B cell (primary cell): ENCODE data around the gene MESD. TPM values are rescaled to one million over a fixed set of nuclear protein-coding genes. Genes with fewer than 3 reads are reported as not detected.

Experiments
- ATAC-seq: fragments of 200-7000 bp; cut with Tn5 transposase; one replicate; pipeline ENCODE4 v1.10.0; 2021; ENCODE audit warnings: low read depth, mild to moderate bottlenecking, moderate number of reproducible peaks, moderate library complexity
- CTCF ChIA-PET: fragments of 350-600 bp; sonication (Branson Sonifier 250); formaldehyde crosslinking; loops from one replicate; lab custom pipeline; 2021; ENCODE audit warnings: antibody characterized with exemption, inconsistent platforms; lab: Charles Lee
- POLR2A ChIA-PET: fragments of 350-600 bp; sonication (Branson Sonifier 250); formaldehyde crosslinking; loops from one replicate; lab custom pipeline; 2021; ENCODE audit warnings: antibody characterized with exemption; lab: Charles Lee
- DNase-seq: peaks from one replicate; pipeline ENCODE4 v3.0.0; 2013
- H2AFZ ChIP-seq: 2 replicates; pipeline ENCODE4 v1.6.1; 2012; ENCODE audit warnings: mild to moderate bottlenecking, low read depth, low read length; ENCODE audit not compliant: insufficient read depth, poor library complexity, severe bottlenecking
- H3K27ac ChIP-seq, 2 donors: 1 replicate in 1 of 2; 2 replicates in 1 of 2; pipeline ENCODE4 v1.5.1; 2012 to 2013; ENCODE audit warnings: low read length in 2 of 2, mild to moderate bottlenecking in 2 of 2, moderate library complexity in 1 of 2
- H3K27me3 ChIP-seq, 4 experiments: fragments of 200-600 bp in 1 of 4; sonication (generic) in 1 of 4; replicated peaks in 1 of 4; 1 replicate in 2 of 4; 2 replicates in 2 of 4; pipeline versions ENCODE4 v1.6.1 to v1.7.0; 2013 to 2016; ENCODE audit warnings: low read length in 3 of 4, mild to moderate bottlenecking in 2 of 4, mixed read lengths in 1 of 4, moderate library complexity in 1 of 4; ENCODE audit not compliant: insufficient read depth in 4 of 4, control insufficient read depth in 3 of 4; ENCODE audit errors: control extremely low read depth in 1 of 4
- H3K36me3 ChIP-seq, 2 experiments: replicated peaks in 1 of 2; 1 replicate in 1 of 2; 2 replicates in 1 of 2; pipeline versions ENCODE4 v1.6.1 to v1.7.1; 2013; ENCODE audit warnings: low read length in 1 of 2; ENCODE audit not compliant: insufficient read depth in 2 of 2, control insufficient read depth in 1 of 2; ENCODE audit errors: control extremely low read depth in 1 of 2, extremely low read depth in 1 of 2
- H3K4me1 ChIP-seq, 2 donors: fragments of 200-600 bp in 1 of 2; sonication (generic) in 1 of 2; 1 replicate in 1 of 2; 2 replicates in 1 of 2; pipeline versions ENCODE4 v1.5.1 to v1.6.1; 2013 to 2017; ENCODE audit warnings: low read length in 2 of 2; ENCODE audit not compliant: control insufficient read depth in 2 of 2, insufficient read depth in 2 of 2
- H3K4me2 ChIP-seq: replicated peaks from 2 replicates; pipeline ENCODE3; 2012; ENCODE audit warnings: mild to moderate bottlenecking, low read depth, low read length; ENCODE audit not compliant: poor library complexity, severe bottlenecking
- H3K4me3 ChIP-seq, 5 experiments: fragments of 200-600 bp in 1 of 5; sonication (generic) in 1 of 5; 1 replicate in 3 of 5; 2 replicates in 2 of 5; pipeline versions ENCODE4 v1.5.1 to v1.7.0; 2011 to 2016; ENCODE audit warnings: low read length in 4 of 5, mild to moderate bottlenecking in 4 of 5, low read depth in 2 of 5, control low read depth in 1 of 5, moderate library complexity in 1 of 5; ENCODE audit not compliant: insufficient read depth in 1 of 5; ENCODE audit errors: control extremely low read depth in 1 of 5, extremely low read depth in 1 of 5
- H3K79me2 ChIP-seq: fragments of 200-600 bp; sonication (generic); one replicate; pipeline ENCODE4 v1.6.0; 2016; ENCODE audit warnings: low read length; ENCODE audit not compliant: control insufficient read depth, insufficient read depth
- H3K9ac ChIP-seq: fragments of 200-600 bp; sonication (generic); 2 replicates; pipeline ENCODE4 v1.6.1; 2017; ENCODE audit warnings: mild to moderate bottlenecking, low read length, moderate library complexity
- H3K9me3 ChIP-seq, 3 donors: one replicate each; pipeline versions ENCODE4 v1.6.1 to v1.7.1; 2013; ENCODE audit warnings: low read length in 2 of 3; ENCODE audit not compliant: control insufficient read depth in 2 of 3, insufficient read depth in 1 of 3; ENCODE audit errors: control extremely low read depth in 1 of 3
- H4K20me1 ChIP-seq: 2 replicates; pipeline ENCODE4 v1.6.0; 2012; ENCODE audit warnings: mild to moderate bottlenecking, low read length; ENCODE audit not compliant: insufficient read depth, control insufficient read depth, poor library complexity, severe bottlenecking
- H3K27ac Mint-ChIP-seq: one replicate; pipeline ENCODE4 v1.8.0; 2021; ENCODE audit warnings: mixed read lengths
- H3K27me3 Mint-ChIP-seq: one replicate; pipeline ENCODE4 v1.8.0; 2021; ENCODE audit warnings: mixed read lengths
- H3K4me1 Mint-ChIP-seq: one replicate; pipeline ENCODE4 v1.8.0; 2021; ENCODE audit warnings: mixed read lengths
- H3K4me3 Mint-ChIP-seq: one replicate; pipeline ENCODE4 v1.8.0; 2021; ENCODE audit warnings: mixed read lengths
- H3K9me3 Mint-ChIP-seq: one replicate; pipeline ENCODE4 v1.8.0; 2022; ENCODE audit warnings: mixed read lengths; ENCODE audit not compliant: insufficient read depth
- EZH2 ChIP-seq: IDR thresholded peaks from 2 replicates; pipeline ENCODE4 v1.6.1; 2012; ENCODE audit warnings: borderline replicate concordance, low read depth, mild to moderate bottlenecking, moderate library complexity, low read length; ENCODE audit not compliant: insufficient read depth, poor library complexity, severe bottlenecking
- WGBS: methylation state at CpG from one replicate; pipeline ENCODE4 v1.1.5; 2013; ENCODE audit warnings: missing lambda C conversion rate; ENCODE audit not compliant: insufficient coverage; 5-methylcytosine and 5-hydroxymethylcytosine counted together
- intact Hi-C: fragments of 100-400 bp; cut with micrococcal nuclease; formaldehyde crosslinking; loops from one replicate; pipeline ENCODE4 v1.10.0; 2022
- polyA plus RNA-seq: library from polyadenylated mRNA; depleted of rRNA; stranded (reverse); fragments of >200 nt; gene quantifications from 2 replicates; pipeline ENCODE4 v1.2.3, GENCODE V29; 2012
- total RNA-seq, 2 donors: library from RNA; stranded (reverse); fragments of 120-200 nt in 1 of 2; gene quantifications; 1 replicate in 1 of 2; 2 replicates in 1 of 2; pipeline versions ENCODE4 v1.2.3 to v1.2.4, GENCODE V29; 2013 to 2022
- TF ChIP-seq, protein P1 (sequence below): fragments of 200-600 bp; IDR thresholded peaks from one replicate; pipeline ENCODE4 v1.8.0; 2022; ENCODE audit warnings: antibody characterized with exemption, mild to moderate bottlenecking

The MESD gene
- total and polyA plus RNA-seq, 2 donors (not counting 1 experiment from before 2014, with no cell fraction given), result 7.9 to 35.3 TPM

DNA sequence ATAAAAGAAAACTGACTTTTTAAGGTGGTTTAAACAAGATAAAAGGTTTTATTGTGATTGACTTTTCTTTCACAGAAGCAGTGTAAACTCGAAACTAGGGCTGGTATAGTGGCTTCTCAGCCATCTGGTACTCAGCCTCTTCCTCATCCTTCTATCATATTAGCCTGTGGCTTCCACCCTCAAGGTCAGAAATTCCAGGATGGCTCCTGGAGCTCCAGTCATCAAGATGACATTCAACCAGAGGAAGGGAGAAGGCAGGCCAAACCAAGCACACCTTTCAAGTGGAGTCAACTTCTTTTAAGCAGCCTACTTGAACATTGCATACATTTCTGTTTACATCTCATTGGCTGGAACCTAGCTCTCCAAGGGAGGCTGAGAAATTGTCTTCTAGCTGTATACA lies 1.3 kb upstream of the MESD start:
- intact Hi-C loops, result loop anchor here (10.0 kb wide), 1 partner anchor 296 kb away; the partner anchor contains the start of gene ABHD17C
- Mint-ChIP-seq H3K4me1 (peaks cover 43% of the 10 kb centered on the region), H3K27me3 (no peaks in the 10 kb centered on the region), H3K4me3 (peak overlapping the region; percentile 29), H3K27ac (no peak overlapping the region), H3K9me3 (no peaks in the 10 kb centered on the region)
- Histone ChIP-seq H3K36me3 (peaks cover 0 to 5% of the 10 kb centered on the region in 2 experiments), H3K9ac (no peak overlapping the region), H2AFZ (no peak overlapping the region), H3K27me3 (no peaks in the 10 kb centered on the region), H4K20me1 (peaks cover 7% of the 10 kb centered on the region), H3K27ac (no peak overlapping the region), H3K4me3 (no peak overlapping the region), H3K79me2 (peaks cover 34% of the 10 kb centered on the region), H3K4me2 (no peak overlapping the region), H3K9me3 (no peaks in the 10 kb centered on the region), H3K4me1 (peaks cover 24% of the 10 kb centered on the region in 2 donors)
- ChIA-PET POLR2A (interaction anchor here (1.0 to 1.9 kb wide), 2 partner anchors 9 to 11 kb away, joined by 3 to 6 read pairs; partner anchors contain the start of gene TLNRD1), CTCF (interaction anchor here (0.7 to 1.6 kb wide), 5 partner anchors 11 to 275 kb away, joined by 3 to 5 read pairs (median 3); no protein-coding TSS in a partner anchor)
- no peak for ATAC-seq
- TF ChIP-seq EZH2, result no peak
- TF ChIP-seq, protein P1, sequence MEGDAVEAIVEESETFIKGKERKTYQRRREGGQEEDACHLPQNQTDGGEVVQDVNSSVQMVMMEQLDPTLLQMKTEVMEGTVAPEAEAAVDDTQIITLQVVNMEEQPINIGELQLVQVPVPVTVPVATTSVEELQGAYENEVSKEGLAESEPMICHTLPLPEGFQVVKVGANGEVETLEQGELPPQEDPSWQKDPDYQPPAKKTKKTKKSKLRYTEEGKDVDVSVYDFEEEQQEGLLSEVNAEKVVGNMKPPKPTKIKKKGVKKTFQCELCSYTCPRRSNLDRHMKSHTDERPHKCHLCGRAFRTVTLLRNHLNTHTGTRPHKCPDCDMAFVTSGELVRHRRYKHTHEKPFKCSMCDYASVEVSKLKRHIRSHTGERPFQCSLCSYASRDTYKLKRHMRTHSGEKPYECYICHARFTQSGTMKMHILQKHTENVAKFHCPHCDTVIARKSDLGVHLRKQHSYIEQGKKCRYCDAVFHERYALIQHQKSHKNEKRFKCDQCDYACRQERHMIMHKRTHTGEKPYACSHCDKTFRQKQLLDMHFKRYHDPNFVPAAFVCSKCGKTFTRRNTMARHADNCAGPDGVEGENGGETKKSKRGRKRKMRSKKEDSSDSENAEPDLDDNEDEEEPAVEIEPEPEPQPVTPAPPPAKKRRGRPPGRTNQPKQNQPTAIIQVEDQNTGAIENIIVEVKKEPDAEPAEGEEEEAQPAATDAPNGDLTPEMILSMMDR, result no peak
- no peak for DNase-seq
- no CpG with 5 or more reads among the region's 1 CpG for WGBS

DNA sequence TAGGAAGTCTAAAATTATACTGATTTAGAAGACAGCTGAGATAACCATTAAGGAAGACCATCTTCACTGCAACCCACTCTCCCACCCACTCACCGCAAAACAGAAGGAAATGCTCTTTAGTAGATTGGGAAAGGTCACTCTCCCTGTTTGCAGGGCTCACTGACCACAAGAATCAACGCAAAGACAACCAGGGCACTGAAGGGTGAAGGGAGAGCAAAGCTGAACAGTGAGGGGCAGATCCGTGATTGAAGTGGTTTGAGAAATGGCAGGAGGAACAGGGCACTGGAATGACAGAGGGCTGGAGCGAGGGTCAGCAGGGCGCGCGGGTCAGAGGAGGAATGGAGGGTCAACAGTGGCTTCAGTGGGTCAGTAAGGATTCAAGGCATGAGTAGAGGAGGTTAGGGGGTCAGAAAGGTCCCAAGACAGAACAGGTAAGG lies 520 bp downstream of the MESD start:
- Histone ChIP-seq H3K9ac (peak overlapping the region; percentile 83), H3K79me2 (peaks cover 48% of the 10 kb centered on the region), H3K36me3 (peaks cover 0 to 5% of the 10 kb centered on the region in 2 experiments), H3K27me3 (no peaks in the 10 kb centered on the region), H3K9me3 (no peaks in the 10 kb centered on the region), H3K4me1 (peaks cover 38 to 41% of the 10 kb centered on the region in 2 donors), H3K4me2 (peak overlapping the region; percentile 88), H3K27ac (peak overlapping the region; percentile 82 to 87), H2AFZ (peak overlapping the region; percentile 92), H3K4me3 (peak overlapping the region; percentile 59 to 95 (median 91)), H4K20me1 (peaks cover 7% of the 10 kb centered on the region)
- intact Hi-C loops, result loop anchor here (1.0 kb wide), 1 partner anchor 11 kb away; the partner anchor contains the start of gene TLNRD1
- ATAC-seq (no peak), DNase-seq (peak; percentile 14)
- H3K9me3 Mint-ChIP-seq, result no peaks in the 10 kb centered on the region
- peak overlapping the region; percentile 98 for H3K27ac Mint-ChIP-seq
- POLR2A ChIA-PET, result interaction anchor here (2.4 kb wide), 1 partner anchor 12 kb away, joined by 15 read pairs; the partner anchor contains the start of gene TLNRD1
- CTCF ChIA-PET, result interaction anchor here (1.6 kb wide), 1 partner anchor 277 kb away, joined by 5 read pairs; no protein-coding TSS in a partner anchor
- no peak for TF ChIP-seq EZH2
- TF ChIP-seq, protein P1, result no peak
- H3K4me3 Mint-ChIP-seq, result peak overlapping the region; percentile 92
- H3K27me3 Mint-ChIP-seq, result no peaks in the 10 kb centered on the region
- peaks cover 55% of the 10 kb centered on the region for H3K4me1 Mint-ChIP-seq
- WGBS, result 0% methylated on average over 6 of the region's 7 CpGs
